Measurements from ENCODE around the gene ANKFN1.

- TF ChIP-seq, protein P1, sequence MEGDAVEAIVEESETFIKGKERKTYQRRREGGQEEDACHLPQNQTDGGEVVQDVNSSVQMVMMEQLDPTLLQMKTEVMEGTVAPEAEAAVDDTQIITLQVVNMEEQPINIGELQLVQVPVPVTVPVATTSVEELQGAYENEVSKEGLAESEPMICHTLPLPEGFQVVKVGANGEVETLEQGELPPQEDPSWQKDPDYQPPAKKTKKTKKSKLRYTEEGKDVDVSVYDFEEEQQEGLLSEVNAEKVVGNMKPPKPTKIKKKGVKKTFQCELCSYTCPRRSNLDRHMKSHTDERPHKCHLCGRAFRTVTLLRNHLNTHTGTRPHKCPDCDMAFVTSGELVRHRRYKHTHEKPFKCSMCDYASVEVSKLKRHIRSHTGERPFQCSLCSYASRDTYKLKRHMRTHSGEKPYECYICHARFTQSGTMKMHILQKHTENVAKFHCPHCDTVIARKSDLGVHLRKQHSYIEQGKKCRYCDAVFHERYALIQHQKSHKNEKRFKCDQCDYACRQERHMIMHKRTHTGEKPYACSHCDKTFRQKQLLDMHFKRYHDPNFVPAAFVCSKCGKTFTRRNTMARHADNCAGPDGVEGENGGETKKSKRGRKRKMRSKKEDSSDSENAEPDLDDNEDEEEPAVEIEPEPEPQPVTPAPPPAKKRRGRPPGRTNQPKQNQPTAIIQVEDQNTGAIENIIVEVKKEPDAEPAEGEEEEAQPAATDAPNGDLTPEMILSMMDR (conservative IDR thresholded peaks at IDR 0.05): no peak
- TF ChIP-seq ZFX (IDR thresholded peaks at IDR 0.05): no peak
Measured at GRCh38 chr17:56231252-56231651, 78.0 kb downstream of the ANKFN1 start.

Data from C4-2B (cell line).